Measurements from ENCODE around the gene DIS3L2.

The DIS3L2 gene

DNA sequence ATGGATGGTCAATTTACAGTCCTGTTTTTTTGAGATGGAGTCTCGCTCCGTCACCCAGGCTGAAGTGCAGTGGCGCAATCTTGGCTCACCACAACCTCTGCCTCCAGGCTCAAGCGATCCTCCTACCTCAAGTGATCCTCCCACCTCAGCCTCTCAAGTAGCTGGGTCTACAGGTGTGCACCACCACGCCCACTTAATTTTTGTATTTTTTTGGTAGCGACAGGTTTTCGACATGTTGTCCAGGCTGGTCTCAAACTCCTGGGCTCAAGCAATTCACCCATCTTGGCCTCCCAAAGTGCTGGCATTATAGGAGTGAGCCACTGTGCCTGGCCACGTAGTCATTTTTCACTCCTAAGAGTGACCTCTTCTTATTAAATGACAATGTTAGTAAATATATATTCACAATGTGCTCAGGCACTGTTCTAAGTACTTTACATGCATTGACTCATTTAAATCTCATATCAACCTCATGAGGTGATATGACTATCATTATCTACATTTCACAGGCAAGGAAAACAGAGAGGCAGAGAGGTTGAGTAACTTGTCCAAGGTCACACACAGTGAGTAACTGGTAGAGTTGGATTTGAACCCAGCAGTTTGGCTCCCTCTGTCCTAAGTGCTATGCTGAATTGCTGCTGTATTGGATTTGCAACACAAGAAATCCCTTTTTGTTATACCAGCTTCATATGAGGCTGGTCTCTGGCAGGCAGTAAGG, 5.6 kb upstream of the DIS3L2 start:
- DNase-seq (ENCODE audit: low read depth in 3 of 3) = no peak

DNA sequence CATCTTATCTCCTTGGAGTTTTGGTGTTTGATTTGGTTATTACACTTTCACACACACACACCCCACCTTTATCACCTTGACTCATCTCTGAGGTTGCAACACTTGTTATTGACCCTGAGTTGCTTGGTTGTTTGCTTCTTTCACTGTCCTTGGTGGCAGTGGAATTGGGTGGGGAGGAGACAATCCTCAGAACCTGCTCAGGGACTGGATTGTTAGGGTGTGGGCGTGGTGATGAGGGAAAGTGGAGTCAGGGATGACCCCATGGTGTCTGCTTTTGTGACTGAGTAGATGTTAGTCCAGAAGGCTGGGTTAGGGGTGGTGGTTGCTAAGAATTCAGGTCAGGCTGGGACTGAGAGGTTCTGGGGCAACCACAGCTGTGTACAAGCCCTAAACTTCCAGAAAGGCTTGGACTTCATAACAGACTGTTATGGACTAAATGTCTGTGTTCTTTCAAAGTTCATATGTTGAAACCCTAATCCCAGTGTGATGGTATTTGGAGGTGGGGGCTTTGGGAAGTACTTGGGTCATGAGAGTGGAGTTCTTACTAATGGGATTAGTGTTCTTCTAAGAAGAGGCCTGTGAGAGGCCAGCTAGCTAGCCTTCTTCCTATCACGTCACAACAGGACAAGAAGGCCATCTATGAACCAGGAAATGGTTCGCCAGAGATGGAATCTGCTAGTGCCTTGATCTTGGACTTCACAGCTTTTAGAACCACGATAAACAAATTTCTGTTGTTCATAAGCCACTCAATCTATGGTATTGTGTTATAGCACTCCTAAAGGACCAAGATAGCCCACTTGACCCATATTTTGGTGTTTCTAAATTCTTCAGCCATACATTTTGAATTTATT, 3.4 kb upstream of the DIS3L2 start:
- DNase-seq (ENCODE audit: low read depth in 3 of 3) = no peak

DNA sequence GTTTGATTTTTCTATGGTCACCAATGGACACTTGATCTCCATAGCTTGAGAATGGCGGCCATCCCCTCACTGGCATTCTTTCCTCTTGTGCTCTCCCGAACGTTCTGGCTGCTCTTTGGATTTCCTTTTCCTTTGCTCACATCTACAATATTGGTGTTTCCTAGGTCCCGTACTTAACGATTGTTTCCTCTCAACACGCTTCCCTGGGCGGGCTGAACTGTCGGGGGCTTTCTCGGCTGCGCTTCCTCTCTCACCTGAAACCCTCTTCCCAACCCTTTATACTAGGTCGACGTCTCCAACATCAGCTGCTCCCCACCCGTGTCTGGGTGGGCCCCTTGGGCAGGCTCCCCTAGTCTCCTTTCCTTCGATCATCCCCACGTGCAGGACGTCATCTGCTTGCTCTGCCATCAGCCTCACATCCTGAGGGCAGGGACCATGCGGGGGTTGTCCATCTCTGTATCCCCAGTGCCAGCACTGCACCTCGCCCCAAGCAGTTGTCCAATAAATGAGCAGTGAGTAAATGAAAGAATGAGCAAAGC, 634 bp upstream of the DIS3L2 start:
- peak in 1 of 3 experiments; percentile 6 for DNase-seq (ENCODE audit: low read depth in 3 of 3)

DNA sequence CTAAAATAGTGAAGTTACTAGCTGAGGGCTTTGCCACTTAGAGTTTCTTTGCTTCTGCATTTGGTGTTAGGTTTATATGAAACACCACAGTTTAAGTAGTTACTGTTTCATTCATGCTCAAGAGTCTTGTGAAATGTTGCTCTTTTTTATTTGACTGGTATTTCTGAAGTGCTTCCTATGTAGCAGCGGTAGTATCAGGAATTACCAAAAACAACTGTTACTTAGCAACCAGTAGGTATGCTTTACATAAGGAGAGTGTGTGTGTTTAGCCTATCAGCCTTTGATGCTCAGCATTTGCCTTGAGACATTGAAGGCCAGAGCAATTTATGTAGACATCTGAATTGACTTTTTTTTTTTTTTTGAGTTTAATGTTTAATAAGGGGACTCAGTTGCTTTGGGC, 3.6 kb downstream of the DIS3L2 start:
- DNase-seq (ENCODE audit: low read depth in 3 of 3) = no peak

DNA sequence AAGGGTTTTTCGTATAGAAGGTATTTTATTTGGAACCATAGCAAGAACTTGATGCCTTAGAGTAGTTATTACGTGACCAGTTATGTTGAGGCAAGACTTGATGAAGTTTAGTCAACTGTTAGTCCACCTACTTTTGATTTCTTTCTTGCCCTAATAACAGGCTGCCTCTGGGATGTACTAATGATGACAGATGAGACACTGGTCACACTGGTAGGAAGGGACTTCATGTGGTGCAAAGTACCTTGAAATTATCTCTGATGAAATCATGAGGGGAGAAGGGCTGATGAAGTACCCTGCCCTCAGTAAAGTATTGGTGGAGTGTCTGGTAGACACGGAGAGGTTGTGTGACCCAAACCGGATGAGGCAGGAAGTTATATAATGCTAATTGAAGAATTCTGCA, 5.4 kb downstream of the DIS3L2 start:
- DNase-seq (ENCODE audit: low read depth in 3 of 3) = no peak

DNA sequence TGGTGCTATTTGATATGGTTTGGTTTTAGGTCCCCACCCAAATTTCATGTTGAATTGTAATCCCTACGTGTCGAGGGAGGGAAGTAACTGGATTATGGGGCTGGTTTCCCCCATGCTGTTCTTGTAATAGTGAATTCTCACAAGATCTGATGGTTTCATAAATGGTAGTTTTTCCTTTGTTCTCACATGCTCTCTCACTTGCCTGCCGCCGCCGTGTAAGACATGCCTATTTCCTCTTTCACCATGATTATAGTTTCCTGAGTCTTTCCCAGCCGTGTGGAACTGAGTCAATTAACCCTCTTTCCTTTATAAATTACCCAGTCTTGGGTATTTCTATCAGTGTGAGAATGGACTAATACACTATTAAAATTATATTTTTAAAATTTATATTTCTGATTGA, 7.3 kb downstream of the DIS3L2 start:
- DNase-seq (ENCODE audit: low read depth in 3 of 3) = no peak

DNA sequence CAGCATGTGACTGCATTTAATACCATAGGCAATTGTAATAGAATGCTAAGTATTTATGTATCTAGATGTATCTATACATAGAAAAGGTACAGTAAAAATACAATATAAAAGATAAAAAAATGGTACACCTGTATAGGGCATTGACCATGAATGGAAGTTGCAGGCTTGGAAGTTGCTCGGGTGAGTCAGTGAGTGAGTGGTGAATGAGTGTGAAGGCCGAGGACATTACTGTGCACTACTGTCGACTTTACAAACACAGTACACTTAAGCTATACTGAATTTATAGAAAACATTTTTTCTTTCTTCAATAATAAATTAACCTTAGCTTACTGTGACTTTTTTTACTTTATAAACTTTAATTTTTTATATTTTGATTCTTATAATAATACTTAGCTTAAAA, 8.9 kb downstream of the DIS3L2 start:
- no peak for DNase-seq (ENCODE audit: low read depth in 3 of 3)

DNA sequence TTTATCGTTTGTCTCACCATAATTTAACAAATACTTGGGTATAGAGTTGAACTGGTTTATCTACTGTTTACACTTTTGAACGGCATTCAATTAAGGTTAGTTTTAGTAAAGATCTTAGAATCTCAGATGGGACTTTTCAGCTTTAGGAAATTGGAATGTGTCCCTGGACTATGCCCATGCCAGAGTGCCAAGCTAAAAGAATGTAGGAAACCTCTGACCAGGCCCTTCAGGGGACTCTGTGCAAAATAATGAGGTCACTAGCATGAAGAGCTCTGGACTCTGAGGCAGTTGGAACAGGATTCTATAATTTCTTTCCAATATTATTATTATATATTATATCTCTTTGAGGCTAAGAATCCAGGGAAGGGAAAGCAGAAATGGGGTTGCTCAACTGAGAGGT, 13.5 kb downstream of the DIS3L2 start:
- no peak for DNase-seq (ENCODE audit: low read depth in 3 of 3)

DNA sequence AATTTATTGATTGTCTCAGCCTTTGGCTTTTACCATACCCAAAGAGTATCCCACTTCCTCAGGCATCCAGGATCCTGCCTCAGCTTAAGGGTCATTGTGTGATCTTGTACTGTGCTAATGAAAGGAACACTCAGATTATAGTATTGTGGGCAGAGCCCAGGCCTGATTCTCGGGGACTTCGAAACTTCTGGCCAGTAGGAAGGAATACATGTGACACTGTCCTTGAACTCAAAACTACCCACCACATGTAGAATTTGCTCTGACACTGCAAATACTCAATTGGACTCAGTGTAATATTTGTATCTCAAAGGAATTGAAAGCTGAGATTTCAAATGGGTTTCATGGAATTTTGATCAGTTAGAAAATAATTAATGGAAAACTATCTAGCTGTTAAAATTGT, 15.9 kb downstream of the DIS3L2 start:
- DNase-seq (ENCODE audit: low read depth in 3 of 3) = no peak

DNA sequence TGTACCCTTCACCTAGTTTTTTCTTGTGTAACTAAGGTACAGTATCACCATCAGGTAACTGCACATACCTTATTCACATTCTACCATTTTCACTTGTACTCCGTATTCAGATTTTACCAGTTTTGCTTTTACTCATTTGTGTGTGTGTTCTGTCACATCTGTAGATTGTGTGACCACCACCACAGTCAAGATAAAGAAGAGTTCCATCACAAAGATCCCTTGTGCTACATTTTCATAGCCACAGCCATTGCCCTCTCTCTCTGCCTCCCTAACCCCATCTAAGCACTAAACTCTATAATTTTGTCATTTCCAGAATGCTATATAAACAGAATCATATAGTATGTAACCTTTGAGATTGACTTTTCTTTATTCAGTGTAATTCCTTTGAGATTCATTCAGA, 23.5 kb downstream of the DIS3L2 start:
- DNase-seq (ENCODE audit: low read depth in 3 of 3) = no peak

DNA sequence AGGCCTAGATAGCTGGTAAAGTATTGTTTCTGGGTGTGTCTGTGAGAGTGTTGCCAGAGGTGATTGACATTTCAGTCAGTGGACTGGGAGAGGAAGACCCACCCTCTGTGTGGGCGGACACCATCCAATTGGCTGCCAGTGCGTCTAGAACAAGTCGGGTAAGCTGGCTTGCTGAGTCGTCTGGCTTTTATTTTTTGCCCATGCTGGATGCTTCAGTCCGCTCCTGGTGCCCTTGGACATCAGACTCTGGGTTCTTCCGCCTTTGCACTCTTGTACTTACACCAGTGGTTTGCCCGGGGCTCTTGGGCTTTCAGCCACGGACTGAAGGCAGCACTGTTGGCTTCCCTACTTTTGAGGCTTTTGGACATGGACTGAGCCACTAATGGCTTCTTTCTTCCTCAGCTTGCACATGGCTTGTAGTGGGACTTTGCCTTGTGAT, 24.3 kb downstream of the DIS3L2 start:
- DNase-seq (ENCODE audit: low read depth in 3 of 3) = no peak

DNA sequence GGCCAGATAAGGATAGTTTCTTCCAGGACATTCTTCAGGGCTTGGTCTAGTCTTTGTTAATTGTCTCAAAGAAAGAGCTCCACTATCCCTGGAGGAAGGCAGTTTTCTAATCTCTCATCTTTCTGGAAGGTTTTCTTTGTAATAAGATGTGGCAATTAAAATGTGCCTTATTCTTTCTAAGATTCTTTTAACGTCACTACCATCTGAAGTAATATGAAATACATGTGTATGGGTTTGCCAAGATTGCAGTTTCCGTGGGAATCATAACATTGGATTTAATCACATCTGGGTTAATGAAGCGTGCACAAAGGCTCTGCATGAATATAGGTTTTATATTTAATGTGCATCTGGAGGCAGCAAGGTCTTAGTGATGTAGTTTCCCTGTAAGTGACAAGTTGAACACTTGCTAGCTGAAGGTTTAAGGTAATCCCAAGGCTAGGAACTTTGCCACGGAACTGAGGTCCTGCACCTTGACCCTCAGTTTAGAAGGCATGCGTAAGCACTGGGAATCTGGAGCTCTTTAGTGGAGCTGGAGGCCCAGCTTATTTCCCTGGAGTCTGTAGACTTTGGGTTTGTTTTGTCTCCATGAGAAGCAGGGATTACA, 25.7 kb downstream of the DIS3L2 start:
- DNase-seq (ENCODE audit: low read depth in 3 of 3) = no peak

DNA sequence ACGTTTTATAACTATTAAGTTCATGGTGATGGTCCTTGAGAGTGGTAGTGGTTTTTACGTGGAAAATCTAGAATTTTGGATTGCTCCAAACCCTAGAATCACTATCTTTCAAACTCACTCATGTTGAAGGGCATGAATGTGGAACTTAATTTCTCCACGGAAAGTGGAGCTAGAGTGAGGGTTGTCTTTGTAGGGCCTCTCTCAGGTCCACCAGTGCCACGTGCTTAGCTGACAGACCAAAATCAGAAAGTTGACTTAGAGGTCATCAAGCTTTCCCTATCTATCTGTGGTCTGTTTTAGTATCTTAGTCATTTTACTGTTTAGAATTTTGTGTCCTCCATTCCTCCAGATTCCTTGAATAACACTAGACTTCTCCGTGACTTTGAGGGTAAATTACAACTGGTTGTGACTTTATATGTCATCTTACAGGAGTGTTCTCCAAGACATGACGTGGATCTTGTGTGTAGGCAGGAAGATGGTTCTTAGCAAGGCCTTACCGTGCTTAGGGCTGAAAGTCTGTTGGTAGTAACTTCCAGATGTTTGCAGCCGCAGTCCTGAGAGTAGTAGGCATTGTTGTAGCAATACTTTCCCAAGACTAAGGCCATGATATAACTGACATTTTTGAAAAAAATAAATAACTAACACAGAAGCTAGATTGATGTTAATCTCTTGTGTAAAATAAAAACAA, 26.8 kb downstream of the DIS3L2 start:
- no peak for DNase-seq (ENCODE audit: low read depth in 3 of 3)

DNA sequence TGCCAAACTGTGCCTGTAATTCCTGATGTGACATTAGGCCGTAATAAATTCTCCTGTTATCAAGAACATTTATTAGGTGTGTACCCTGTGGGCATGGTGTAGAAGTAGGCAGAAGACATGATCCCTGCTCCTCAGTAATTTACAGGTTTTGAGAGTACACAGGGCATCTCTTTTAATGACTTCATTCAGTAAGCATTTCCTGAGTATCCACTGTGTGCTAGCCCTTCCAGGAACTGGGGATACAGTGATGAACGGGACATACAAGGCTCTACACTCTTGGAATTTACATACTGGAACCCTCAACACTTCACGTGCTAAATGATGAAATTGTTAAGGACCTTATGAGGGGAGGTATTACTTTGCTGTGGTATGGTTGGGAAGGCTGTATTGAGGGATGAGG, 30.2 kb downstream of the DIS3L2 start:
- DNase-seq (ENCODE audit: low read depth in 3 of 3) = no peak

DNA sequence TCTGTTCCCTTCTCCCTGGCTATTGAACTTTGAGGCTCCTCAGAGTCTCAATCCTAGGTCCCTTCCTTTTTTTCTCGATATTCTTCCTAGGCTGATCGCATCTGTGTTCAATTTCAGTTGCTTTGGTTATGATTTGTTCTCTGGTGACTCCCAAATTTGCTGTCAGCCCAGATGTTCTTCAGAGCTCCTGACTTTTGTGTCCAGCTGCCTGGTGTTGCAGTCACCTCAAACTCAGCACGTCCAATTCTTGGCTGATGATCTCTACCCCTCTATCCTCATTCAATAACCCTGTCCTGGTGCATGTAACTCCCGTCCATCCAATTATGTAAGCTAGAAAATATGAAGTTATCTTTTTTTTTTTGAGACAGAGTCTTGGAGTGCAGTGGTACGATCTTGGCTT, 31.4 kb downstream of the DIS3L2 start:
- no peak for DNase-seq (ENCODE audit: low read depth in 3 of 3)

DNA sequence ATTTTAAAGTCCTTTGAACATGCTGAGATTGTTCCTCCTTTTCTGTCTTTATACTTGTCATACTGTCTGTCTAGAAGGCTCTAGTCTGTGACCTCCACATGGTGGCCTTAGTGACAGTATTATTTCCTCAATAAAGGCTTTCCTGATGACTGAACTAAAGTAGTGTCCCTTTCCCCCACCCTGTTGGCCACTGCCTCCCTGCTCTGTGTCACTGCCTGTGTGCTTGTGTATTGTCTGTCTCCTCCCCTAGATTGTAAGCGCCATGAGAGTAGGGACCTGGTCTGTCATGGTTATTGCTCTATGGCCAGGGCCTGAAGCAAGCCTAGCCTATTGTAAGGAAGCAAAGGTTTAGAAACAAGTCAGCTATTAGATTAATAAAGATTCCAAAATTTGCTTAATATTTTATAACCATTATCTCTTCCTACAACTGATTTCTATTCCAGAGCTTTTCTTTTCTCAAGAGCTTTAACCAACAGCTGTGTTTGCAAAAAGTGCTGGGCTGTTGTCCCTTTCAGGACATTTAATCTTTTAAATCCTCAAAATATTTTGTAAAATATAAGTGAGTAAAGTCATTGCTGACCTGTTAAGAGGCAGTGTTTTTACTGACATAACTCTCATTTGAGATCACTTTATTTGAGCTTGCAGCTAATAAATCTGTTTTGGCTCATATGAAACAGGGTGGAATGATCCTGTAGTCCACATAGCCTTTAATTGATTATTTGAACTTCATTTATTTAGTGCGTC, 35.5 kb downstream of the DIS3L2 start:
- DNase-seq (ENCODE audit: low read depth in 3 of 3) = no peak

DNA sequence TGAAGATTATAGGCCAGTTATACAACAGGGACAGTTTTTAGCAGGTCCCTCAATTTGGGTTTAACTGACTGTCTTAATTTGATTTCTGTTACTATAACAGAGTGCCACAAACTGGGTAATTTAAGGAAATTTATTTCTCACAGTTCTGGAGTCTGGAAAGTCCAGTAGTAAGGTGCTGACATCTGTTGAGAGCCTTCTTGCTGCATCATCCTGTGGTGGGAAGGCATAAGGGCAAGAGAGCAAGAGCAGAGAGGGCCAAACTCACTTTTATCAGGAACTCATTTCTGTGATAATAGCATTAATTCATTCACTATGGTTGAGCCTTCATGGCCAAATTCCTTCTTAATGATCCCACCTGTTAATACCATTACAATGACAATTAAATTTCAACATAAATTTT, 36.5 kb downstream of the DIS3L2 start:
- no peak for DNase-seq (ENCODE audit: low read depth in 3 of 3)

DNA sequence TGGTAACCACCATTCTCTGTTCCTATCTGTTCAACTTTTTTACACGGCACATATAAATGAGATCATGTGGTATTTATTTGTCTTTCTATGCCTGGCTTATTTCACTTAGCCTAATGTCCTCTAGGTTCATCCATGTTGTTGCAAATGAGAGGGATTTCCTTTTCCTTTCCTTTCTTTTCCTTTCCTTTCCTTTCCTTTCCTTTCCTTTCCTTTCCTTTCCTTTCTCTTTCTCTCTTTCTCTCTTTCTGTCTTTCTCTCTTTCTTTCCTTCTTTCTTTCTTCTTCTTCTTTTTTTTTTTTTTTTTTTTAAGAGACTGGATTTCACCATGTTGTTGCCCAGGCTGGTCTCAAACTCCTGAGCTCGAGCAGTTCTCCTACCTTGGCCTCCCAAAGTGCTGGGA, 38.9 kb downstream of the DIS3L2 start:
- DNase-seq (ENCODE audit: low read depth in 3 of 3) = no peak

DNA sequence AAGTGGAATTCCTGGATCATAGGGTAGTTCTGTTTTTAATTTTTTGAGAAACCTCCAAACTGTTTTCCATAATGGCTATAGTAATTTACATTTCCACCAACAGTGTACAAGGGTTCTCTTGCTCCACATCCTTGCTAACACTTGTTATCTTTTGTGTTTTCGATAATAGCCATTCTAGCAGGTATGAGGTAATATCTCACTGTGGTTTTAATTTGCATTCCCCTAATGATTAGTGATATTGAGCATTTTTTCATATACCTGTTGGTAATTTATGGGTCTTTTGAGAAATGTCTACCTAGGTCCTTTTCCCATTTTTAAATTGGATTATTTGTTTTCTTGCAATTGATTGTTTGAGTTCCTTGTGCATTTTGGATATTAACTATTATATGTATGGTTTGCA, 39.6 kb downstream of the DIS3L2 start:
- DNase-seq (ENCODE audit: low read depth in 3 of 3) = no peak

DNA sequence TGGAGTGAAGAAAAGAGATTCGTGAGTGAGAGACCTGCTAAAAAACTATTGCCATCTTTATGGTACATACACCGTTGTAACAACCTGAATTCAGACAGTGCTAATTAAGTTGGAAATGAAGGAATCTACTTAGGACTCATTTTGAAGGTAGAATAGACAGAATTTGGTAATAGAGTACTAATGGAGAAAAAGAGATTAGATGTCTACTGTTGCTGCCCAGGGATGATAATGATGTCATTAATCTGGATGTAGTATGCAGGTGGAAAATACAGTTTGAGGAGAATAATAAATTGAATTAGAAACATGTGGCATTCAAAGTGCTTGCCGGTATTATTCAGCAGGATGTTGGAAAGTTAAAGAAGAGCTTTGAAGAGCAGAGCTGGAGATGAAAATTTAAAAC, 44.7 kb downstream of the DIS3L2 start:
- DNase-seq (ENCODE audit: low read depth in 3 of 3) = no peak

DNA sequence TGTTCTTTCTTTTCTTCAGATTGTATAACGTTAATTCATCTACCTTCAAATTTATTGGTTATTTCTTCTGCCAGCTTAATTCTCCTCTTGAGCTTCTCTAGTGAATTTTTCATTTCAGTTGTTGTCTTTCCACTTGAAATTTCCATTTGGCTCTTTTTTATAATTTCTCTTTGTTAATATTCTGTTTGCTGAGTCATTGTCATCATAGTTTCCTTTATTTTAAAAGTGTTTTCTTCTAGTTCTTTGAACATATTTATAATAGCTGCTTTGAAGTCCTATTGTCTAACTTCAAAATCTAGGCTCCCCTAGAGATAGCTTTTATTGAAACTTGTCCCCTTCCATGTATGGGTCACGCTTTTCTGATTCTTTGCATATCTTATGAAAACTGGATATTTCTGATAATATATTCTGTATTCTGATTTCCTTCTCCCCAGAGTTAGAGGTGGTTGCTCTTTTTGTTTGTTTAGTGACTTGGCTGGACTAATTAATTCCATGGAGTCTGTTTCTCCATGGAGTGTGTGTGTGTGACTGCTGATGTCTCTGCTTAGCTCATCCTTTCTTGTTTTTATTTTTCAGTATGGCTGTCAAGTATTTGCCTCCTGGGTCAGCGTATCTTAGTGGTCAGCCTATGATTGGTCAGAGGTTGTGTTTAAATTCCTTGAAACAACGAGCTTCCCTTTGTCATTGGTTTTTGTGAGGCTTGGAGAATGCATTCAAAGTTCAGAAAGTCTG, 47.6 kb downstream of the DIS3L2 start:
- no peak for DNase-seq (ENCODE audit: low read depth in 3 of 3)
